IPS DF 4.7 (cell line): Measurements from ENCODE around the gene CNDP2.

ENCODE experiments used
- DNase-seq: peaks from one replicate; pipeline ENCODE4 v3.0.0-alpha.2; 2013; ENCODE audit warnings: low spot score; ENCODE audit errors: extremely low read depth

CNDP2 gene

DNA sequence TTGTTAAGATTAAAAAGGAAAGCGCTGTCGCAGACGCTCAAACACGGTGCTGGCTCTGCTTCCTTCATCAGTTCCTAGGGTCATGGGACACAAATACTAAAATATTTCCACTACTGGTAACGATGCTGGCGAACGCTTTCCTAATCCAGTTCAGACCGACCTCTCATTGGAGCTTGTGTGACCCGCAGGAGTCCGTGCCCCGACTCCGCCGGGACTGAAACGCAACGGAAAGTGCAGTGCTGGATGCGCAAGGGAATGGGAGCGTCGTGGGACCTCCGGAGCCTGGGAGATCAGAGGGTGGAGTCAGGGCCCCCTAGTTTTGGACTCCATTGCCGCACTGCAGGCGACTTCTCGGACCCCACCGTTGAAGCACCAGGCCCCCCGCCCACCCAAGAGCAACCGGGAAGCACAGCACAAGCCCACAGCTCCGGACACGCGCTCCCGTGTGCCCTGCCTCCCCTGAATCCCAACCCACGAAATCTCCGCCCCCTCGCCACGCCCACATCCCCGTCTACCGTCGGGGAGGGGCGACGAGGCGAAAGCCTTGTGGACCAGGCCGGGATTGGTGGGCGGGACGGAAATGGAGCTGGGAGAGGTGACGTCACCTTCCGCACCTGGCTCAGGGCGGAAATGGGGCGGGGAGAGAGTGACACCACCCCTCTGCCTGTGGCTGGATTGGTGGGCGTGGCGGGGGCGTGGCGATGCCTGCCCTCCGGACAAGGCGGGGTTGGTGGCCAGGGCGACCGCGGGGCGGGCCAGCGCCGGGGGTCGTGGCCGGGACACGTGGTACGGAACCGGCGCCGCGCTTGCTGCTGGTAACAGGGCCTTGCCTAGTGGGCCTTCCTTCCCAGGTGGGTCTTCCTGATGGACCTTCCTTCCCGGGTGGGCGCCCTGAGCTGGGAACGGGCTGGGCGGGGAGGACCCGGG lies at the start of gene CNDP2:
Gene CNDP2, plus strand, starts transcription at position 783 of the 927 bp plus-strand sequence. CDS start 3,611 bp downstream, outside the sequence.
- DNase-seq: no peak

DNA sequence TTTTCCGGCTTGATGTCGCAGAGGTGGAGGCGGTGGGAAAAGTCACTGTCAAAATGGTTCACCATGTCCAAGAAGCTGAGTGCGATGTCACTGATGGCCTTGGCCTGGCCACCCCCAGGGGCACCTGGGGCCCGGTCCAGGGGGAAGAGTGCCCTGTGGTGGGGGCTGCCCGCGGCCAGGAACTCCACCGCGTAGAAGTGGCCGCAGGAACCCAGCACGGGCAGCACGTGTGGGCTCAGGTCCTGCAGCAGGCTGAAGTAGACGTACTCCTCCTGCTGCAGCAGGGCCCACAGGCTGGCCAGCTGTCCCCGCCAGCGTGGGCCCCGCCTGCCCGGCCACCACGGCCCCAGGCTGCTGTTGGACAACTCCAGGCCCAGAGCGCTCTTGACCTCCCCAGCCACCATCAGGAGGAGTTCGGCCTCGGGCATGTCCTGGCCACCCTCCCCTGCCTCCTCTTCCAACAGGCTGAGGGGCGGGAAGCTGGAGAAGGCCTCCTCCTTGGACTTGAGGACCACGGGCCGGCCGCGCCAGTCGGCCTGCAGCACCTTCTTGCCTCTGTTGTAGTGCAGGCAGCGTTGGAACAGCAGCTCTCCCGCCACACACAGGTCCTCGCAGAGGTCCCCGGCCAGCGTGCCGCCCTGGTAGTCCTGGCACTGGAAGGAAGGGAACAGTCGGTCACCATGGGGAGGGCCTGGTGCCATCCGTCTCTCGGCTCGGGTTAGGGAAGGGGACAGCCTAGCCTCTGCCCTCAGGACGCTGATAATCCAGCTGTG lies 49.3 kb upstream of the CNDP2 start:
- DNase-seq: no peak

GRCh38 chr18:74447404-74448152 lies 48.6 kb upstream of the CNDP2 start:
- no peak for DNase-seq

- DNase-seq: no peak
Observed at GRCh38 chr18:74450626-74451025, 45.5 kb upstream of the CNDP2 start.

DNA sequence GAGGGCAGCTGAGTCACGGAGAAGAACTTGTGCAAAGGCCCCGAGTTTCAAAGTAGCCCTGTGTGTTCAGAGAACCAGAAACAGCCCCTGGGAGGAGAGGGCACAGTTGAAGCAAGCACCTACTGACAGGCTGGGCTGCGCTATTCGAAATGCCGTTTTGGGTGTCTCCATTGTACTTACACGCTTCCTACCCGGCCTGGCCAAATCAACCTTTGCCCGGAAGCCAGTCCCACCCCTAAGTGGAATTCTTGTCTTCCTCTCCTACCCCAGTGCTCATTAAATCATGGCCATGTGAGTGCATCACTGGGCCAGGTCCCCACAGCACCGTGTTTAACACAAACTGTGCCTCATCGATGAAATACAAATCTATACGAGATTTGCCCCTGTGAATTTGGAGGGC lies 45.0 kb upstream of the CNDP2 start:
- no peak for DNase-seq

DNA sequence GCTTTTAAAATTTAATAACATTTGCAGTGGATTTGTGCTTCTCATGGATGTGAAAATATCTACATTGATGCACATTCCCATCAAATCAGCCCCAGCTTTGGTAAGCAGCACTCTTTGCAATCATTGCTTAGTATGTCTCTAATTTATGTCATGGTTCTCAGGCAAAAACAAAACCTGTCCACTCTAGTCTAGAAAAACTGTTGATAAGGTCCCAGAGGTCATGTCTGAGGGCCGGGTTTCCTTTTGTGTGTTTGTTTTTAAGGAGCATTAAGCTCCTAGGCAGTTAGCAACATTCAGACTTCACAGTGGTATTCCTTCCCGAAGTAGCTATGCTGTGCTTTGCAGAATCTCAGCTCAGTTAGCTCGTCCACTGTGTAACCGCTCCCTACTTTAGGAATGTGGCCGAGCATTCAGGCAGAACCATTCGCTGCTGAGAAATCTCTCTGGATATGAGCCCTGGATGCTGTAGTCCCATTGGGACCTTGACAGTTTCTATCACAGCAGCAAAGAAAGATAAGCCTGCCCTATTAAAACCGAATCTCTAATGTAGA lies 43.1 kb upstream of the CNDP2 start:
- no peak for DNase-seq

- no peak for DNase-seq
Observed at GRCh38 chr18:74453642-74454198, 42.4 kb upstream of the CNDP2 start.

DNA sequence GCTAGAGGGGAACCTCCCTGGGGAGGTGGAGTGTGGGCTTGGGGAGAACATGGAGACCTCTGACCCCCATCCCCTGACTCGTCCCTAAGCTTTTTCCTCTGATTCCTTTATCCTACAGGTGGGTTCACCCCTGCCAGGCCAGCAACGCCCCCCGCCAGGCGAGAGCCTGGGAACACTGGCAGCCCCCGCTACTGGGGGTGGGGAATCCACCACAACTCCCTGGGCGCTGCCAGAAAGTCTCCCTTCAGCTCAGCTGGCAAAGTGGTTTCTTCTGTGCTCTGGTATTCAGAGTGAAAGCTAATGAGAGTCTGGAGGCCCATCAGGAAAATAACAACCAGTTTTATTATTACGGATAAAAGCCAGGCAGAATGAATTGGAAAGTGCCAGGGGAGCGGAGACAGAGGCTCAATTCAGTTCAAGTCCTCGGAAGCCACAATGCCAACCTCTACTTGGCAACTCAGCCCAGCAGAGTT lies 41.8 kb upstream of the CNDP2 start:
- no peak for DNase-seq

DNA sequence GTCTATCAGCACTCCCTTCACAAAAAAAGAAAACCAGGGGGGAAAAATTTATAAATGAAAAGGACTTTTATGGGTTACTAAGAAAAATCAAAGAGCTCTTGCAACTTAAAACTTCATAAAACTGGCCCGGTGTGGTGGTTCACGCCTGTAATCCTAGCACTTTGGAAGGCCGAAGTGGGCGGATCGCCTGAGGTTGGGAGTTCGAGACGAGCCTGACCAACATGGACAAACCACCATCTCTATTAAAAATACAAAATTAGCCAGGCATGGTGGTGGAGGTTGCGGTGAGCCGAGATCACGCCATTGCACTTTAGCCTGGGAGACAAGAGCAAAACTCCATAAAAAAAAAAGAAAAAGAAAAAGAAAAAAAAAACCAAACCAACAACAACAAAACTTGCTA lies 40.8 kb upstream of the CNDP2 start:
- no peak for DNase-seq

DNA sequence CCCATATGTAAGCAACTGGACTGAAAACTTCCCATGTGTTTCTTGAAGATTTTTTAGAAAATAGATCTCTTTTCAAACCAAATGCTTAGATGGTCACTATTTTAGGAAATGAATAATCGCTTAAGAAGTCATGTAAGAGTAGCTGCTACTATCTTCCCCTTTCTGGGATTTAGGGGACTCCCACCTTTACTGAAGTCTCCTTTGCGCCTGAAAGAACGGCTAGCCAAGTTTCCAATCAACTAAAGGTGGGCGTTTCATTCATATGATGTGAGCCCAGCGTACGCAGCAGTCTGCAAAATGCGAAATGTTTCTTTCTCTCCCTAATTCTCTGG lies 40.2 kb upstream of the CNDP2 start:
- DNase-seq: no peak

DNA sequence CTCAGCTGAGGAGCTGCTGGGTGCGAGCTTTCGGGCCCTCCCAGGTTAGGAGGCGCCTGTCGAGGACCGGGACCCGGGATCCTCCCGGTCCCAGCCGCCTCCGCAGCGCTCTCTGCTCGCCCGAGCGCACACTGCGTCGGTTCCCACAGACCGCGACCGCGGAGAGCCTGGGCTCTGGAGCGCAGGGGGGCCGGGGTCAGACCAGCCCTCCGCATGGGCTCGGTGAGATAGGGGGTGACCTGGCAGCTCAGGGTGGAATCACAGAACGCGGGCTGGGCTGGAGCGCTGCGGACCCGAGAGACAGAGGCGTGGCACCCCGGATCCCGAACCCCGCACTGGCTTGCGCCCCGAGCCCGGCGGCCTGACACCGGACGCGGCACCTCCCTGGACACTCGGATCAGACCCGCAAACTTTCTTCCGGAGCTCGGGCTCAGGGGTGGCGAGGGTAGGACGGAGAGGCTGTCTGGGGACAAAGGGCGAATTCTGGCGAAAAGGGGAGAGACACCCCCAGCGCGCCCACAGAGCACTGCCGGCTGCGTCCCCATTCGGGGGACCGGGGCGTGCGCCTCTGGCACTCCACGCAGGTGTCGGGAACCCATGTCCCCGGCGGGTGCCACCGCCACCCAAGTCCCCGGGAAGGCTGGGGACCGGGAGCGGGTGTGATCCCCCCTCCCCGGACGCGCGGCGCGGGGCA lies 39.7 kb upstream of the CNDP2 start:
- DNase-seq: no peak

DNA sequence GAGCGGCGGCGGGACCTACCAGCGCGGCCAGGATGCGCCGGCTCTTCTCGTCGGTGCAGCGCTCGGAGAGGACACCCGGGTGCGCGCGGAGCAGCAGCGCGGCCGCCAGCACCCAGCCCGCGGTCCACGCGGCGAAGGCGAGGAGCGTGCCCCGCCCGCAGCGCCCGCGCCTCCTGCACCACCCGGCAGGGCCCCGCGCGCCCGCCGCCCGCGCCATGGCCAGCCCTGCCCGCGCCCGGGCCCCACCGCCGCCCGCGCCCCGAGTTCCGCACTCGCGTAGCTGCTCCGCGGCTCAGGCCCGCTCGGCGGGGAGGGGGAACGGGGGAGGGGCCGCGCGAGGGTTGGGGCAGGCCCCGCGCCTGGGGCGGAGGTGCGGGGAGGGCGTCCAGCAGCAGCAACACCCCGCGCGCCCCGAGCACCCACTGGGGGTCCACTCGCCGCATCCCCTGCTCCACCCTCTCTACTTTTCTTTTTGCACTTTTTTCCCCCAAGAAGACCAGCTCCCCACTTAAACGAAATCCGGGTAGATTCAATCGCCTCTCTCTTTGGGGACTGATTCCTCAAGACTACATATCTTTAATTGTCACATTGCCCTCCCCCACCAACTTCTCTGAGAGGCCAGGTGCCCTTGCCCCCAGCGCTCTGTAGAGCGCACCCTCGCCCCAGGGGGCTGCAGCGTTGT lies 39.0 kb upstream of the CNDP2 start, which contains the start of gene DIPK1C:
Gene DIPK1C, minus strand, starts transcription at position 266 of the 682 bp plus-strand sequence. Its CDS starts 49 bp downstream, at position 217.
- DNase-seq: no peak

DNA sequence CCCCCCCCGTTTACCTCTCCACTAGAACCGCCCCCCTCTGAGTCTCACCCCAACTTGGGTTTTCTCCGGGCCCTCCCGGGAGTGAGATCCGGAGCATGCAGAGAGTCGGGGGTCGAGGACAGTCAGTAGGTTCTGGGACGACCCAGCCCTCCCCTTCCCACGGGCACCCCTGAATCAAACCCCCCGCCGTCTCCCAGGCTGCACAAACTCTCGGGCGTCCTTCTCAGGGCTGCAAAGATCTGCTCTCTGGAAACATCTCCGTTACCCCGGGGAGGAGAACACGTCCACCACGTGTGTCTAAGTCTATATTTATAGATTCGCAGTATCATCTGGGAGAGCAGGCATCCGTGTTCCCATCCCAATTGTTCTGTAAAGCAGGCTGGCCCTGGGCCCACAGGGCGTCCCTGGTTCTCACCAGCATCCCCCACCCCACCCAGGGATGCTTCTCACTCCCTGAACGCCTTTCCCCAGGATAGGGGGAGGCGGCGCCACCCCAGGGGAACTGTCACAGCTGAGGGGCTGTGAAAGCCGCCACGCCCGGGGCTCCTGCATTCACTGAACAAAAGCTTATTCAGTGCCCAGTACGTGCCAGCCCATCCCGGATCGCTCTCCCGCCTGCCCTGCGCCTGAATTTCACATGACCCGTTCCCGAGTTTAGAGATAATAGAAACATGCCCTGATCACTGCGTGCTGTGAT lies 38.3 kb upstream of the CNDP2 start:
- DNase-seq: no peak

- no peak for DNase-seq
Observed at GRCh38 chr18:74459889-74460288, 36.3 kb upstream of the CNDP2 start.

DNA sequence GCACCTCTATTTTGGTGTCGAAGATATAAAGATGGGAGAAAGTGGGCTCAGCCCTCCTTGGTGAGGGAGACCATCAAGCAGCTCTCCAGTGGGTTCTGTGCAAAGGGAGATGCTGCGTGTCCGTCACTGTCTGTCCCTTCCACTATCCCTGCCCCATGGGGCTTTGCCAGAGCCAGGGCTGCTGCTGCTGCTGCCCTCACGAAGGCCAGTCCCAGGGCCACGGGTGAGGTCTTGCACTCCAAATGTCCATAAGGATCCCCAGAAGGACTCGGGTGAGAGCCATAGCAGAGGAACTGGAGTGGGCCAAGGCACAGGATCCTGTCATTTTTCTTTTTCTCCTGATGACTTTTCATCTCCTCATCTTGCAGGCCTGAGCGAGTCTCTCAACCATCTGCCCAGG lies 35.3 kb upstream of the CNDP2 start:
- DNase-seq: no peak

GRCh38 chr18:74463254-74463653 lies 32.9 kb upstream of the CNDP2 start:
- no peak for DNase-seq

GRCh38 chr18:74463983-74464382 lies 32.2 kb upstream of the CNDP2 start:
- no peak for DNase-seq

DNA sequence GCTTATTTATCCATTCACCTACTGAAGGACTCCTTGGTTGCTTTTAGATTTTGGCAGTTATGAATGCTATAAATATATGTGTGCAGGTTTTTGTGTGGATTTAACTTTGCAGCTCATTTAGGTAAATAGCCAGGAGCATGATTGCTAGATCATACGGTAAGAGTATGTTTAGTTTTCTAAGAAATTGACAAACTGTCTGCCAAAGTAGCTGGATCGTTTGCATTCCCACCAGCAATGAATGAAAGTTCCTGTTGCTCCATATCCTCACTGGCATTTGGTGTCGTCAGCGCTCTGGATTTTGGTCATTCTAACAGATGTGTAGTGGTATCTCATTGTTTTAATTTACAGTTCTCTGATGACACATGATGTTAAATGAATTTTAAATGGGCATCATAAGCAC lies 30.4 kb upstream of the CNDP2 start:
- DNase-seq: no peak

- DNase-seq: no peak
Observed at GRCh38 chr18:74468547-74469061, 27.6 kb upstream of the CNDP2 start.
